ENCODE results near the gene ACACA.

The ACACA gene

GRCh38 chr17:37220607-37220953 lies 186.1 kb downstream of the ACACA start:
- TF ChIP-seq POLR2AphosphoS5 (IDR thresholded peaks at IDR 0.05; ENCODE audit: low read depth, low read length) (no peak), PAX5 (IDR thresholded peaks at IDR 0.05; ENCODE audit: insufficient read depth, low read length, severe bottlenecking) (no peak), TAF1 (IDR thresholded peaks at IDR 0.05; ENCODE audit: low read depth, low read length) (no peak), POLR2A (IDR thresholded peaks at IDR 0.05; ENCODE audit: low read depth, low read length) (no peak), SPI1 (IDR thresholded peaks at IDR 0.05; ENCODE audit: low read depth, low read length) (no peak), POU2F2 (IDR thresholded peaks at IDR 0.05; ENCODE audit: low read depth, low read length) (no peak)
- FAIRE-seq = no peak
- no peak for DNase-seq (ENCODE audit: insufficient read length, low spot score)

GRCh38 chr17:37219876-37220606 lies 186.6 kb downstream of the ACACA start:
- no peak for TF ChIP-seq SPI1 (IDR thresholded peaks at IDR 0.05; ENCODE audit: low read depth, low read length)
- TF ChIP-seq POLR2A (IDR thresholded peaks at IDR 0.05; ENCODE audit: low read depth, low read length) = no peak
- no peak for TF ChIP-seq POU2F2 (IDR thresholded peaks at IDR 0.05; ENCODE audit: low read depth, low read length)
- TF ChIP-seq PAX5 (IDR thresholded peaks at IDR 0.05; ENCODE audit: insufficient read depth, low read length, severe bottlenecking) = no peak
- TF ChIP-seq POLR2AphosphoS5 (IDR thresholded peaks at IDR 0.05; ENCODE audit: low read depth, low read length) = no peak
- no peak for TF ChIP-seq TAF1 (IDR thresholded peaks at IDR 0.05; ENCODE audit: low read depth, low read length)
- no peak for DNase-seq (ENCODE audit: insufficient read length, low spot score)
- FAIRE-seq = no peak

- DNase-seq (ENCODE audit: insufficient read length, low spot score) = no peak
- TF ChIP-seq POLR2A (IDR thresholded peaks at IDR 0.05; ENCODE audit: low read depth, low read length) (no peak), SPI1 (IDR thresholded peaks at IDR 0.05; ENCODE audit: low read depth, low read length) (no peak), TAF1 (IDR thresholded peaks at IDR 0.05; ENCODE audit: low read depth, low read length) (no peak), PAX5 (IDR thresholded peaks at IDR 0.05; ENCODE audit: insufficient read depth, low read length, severe bottlenecking) (no peak), POU2F2 (IDR thresholded peaks at IDR 0.05; ENCODE audit: low read depth, low read length) (no peak), POLR2AphosphoS5 (IDR thresholded peaks at IDR 0.05; ENCODE audit: low read depth, low read length) (no peak)
- no peak for FAIRE-seq
Measured at GRCh38 chr17:37218849-37219248, 187.8 kb downstream of the ACACA start.

- DNase-seq (ENCODE audit: insufficient read length, low spot score) = no peak
Measured at GRCh38 chr17:37214416-37214815, 192.2 kb downstream of the ACACA start.

GRCh38 chr17:37213927-37214326 lies 192.7 kb downstream of the ACACA start:
- FAIRE-seq = no peak
- TF ChIP-seq TAF1 (IDR thresholded peaks at IDR 0.05; ENCODE audit: low read depth, low read length) = no peak
- TF ChIP-seq SPI1 (IDR thresholded peaks at IDR 0.05; ENCODE audit: low read depth, low read length) = no peak
- TF ChIP-seq PAX5 (IDR thresholded peaks at IDR 0.05; ENCODE audit: insufficient read depth, low read length, severe bottlenecking) = no peak
- TF ChIP-seq POLR2AphosphoS5 (IDR thresholded peaks at IDR 0.05; ENCODE audit: low read depth, low read length) = no peak
- no peak for TF ChIP-seq POLR2A (IDR thresholded peaks at IDR 0.05; ENCODE audit: low read depth, low read length)
- TF ChIP-seq POU2F2 (IDR thresholded peaks at IDR 0.05; ENCODE audit: low read depth, low read length) = no peak

More at GRCh38 chr17:37214416-37214815, 192.2 kb downstream of the ACACA start:
- FAIRE-seq = no peak
- TF ChIP-seq POU2F2 (IDR thresholded peaks at IDR 0.05; ENCODE audit: low read depth, low read length) = no peak
- no peak for TF ChIP-seq SPI1 (IDR thresholded peaks at IDR 0.05; ENCODE audit: low read depth, low read length)
- TF ChIP-seq TAF1 (IDR thresholded peaks at IDR 0.05; ENCODE audit: low read depth, low read length) = no peak
- no peak for TF ChIP-seq PAX5 (IDR thresholded peaks at IDR 0.05; ENCODE audit: insufficient read depth, low read length, severe bottlenecking)
- TF ChIP-seq POLR2AphosphoS5 (IDR thresholded peaks at IDR 0.05; ENCODE audit: low read depth, low read length) = no peak
- TF ChIP-seq POLR2A (IDR thresholded peaks at IDR 0.05; ENCODE audit: low read depth, low read length) = no peak

GRCh38 chr17:37212179-37212578 lies 194.5 kb downstream of the ACACA start:
- no peak for TF ChIP-seq POLR2A (IDR thresholded peaks at IDR 0.05; ENCODE audit: low read depth, low read length)
- TF ChIP-seq SPI1 (IDR thresholded peaks at IDR 0.05; ENCODE audit: low read depth, low read length) = no peak
- no peak for TF ChIP-seq POU2F2 (IDR thresholded peaks at IDR 0.05; ENCODE audit: low read depth, low read length)
- no peak for TF ChIP-seq TAF1 (IDR thresholded peaks at IDR 0.05; ENCODE audit: low read depth, low read length)
- TF ChIP-seq POLR2AphosphoS5 (IDR thresholded peaks at IDR 0.05; ENCODE audit: low read depth, low read length) = no peak
- no peak for TF ChIP-seq PAX5 (IDR thresholded peaks at IDR 0.05; ENCODE audit: insufficient read depth, low read length, severe bottlenecking)
- FAIRE-seq = no peak
- DNase-seq (ENCODE audit: insufficient read length, low spot score) = no peak

More at GRCh38 chr17:37213927-37214326, 192.7 kb downstream of the ACACA start:
- DNase-seq (ENCODE audit: insufficient read length, low spot score) = no peak

- DNase-seq (ENCODE audit: insufficient read length, low spot score) (no peak), FAIRE-seq (no peak)
- TF ChIP-seq SPI1 (IDR thresholded peaks at IDR 0.05; ENCODE audit: low read depth, low read length) (no peak), POU2F2 (IDR thresholded peaks at IDR 0.05; ENCODE audit: low read depth, low read length) (no peak), PAX5 (IDR thresholded peaks at IDR 0.05; ENCODE audit: insufficient read depth, low read length, severe bottlenecking) (no peak), POLR2A (IDR thresholded peaks at IDR 0.05; ENCODE audit: low read depth, low read length) (no peak), TAF1 (IDR thresholded peaks at IDR 0.05; ENCODE audit: low read depth, low read length) (no peak), POLR2AphosphoS5 (IDR thresholded peaks at IDR 0.05; ENCODE audit: low read depth, low read length) (no peak)
Measured at GRCh38 chr17:37211136-37211535, 195.5 kb downstream of the ACACA start.

- DNase-seq (ENCODE audit: insufficient read length, low spot score) (no peak), FAIRE-seq (no peak)
- TF ChIP-seq PAX5 (IDR thresholded peaks at IDR 0.05; ENCODE audit: insufficient read depth, low read length, severe bottlenecking) (no peak), POLR2A (IDR thresholded peaks at IDR 0.05; ENCODE audit: low read depth, low read length) (no peak), POLR2AphosphoS5 (IDR thresholded peaks at IDR 0.05; ENCODE audit: low read depth, low read length) (no peak), POU2F2 (IDR thresholded peaks at IDR 0.05; ENCODE audit: low read depth, low read length) (no peak), SPI1 (IDR thresholded peaks at IDR 0.05; ENCODE audit: low read depth, low read length) (no peak), TAF1 (IDR thresholded peaks at IDR 0.05; ENCODE audit: low read depth, low read length) (no peak)
Measured at GRCh38 chr17:37207103-37207502, 199.5 kb downstream of the ACACA start.

GRCh38 chr17:37206299-37206698 lies 200.3 kb downstream of the ACACA start:
- no peak for TF ChIP-seq TAF1 (IDR thresholded peaks at IDR 0.05; ENCODE audit: low read depth, low read length)
- TF ChIP-seq POLR2A (IDR thresholded peaks at IDR 0.05; ENCODE audit: low read depth, low read length) = no peak
- no peak for TF ChIP-seq POLR2AphosphoS5 (IDR thresholded peaks at IDR 0.05; ENCODE audit: low read depth, low read length)
- TF ChIP-seq SPI1 (IDR thresholded peaks at IDR 0.05; ENCODE audit: low read depth, low read length) = no peak
- TF ChIP-seq POU2F2 (IDR thresholded peaks at IDR 0.05; ENCODE audit: low read depth, low read length) = no peak
- TF ChIP-seq PAX5 (IDR thresholded peaks at IDR 0.05; ENCODE audit: insufficient read depth, low read length, severe bottlenecking) = no peak
- DNase-seq (ENCODE audit: insufficient read length, low spot score) = no peak
- FAIRE-seq = no peak

Data from GM12891 (cell line).